DOHH2 (cell line): ENCODE data around the gene FCRL1.

Experiments
- EZH2phosphoT487 ChIP-seq: fragments of 200-600 bp; sonication (generic); IDR thresholded peaks from 2 replicates; pipeline ENCODE4 v1.6.1; 2017; ENCODE audit warnings: borderline replicate concordance, mild to moderate bottlenecking, antibody characterized with exemption, low read length, moderate library complexity, mixed read lengths
- TF ChIP-seq, protein P1 (sequence below): fragments of 200-600 bp; sonication (generic); IDR thresholded peaks from one replicate; pipeline ENCODE4 v1.5.1; 2014; ENCODE audit warnings: antibody characterized with exemption, mild to moderate bottlenecking, low read depth, low read length; ENCODE audit not compliant: poor library complexity, severe bottlenecking

DNA sequence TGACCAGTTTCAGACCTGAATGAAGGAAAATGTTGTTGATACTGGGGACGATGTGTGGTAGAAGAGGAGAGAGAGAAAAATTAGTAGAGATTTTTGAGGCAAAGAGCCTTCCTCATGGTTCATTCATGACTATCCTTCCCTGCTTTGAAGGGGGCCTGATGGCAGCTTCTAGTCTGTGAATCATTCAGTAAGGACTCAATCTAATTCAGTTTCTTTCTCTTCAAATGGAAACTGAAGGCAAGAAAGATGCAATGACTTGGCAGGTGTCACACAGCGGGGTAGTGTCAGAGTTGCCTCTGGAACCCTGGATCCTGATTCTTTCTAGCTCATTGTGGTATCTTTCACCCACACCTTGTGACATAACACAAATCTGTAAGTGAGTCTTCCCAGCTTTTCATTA is 36.6 kb upstream of the FCRL1 start:
- TF ChIP-seq, protein P1, sequence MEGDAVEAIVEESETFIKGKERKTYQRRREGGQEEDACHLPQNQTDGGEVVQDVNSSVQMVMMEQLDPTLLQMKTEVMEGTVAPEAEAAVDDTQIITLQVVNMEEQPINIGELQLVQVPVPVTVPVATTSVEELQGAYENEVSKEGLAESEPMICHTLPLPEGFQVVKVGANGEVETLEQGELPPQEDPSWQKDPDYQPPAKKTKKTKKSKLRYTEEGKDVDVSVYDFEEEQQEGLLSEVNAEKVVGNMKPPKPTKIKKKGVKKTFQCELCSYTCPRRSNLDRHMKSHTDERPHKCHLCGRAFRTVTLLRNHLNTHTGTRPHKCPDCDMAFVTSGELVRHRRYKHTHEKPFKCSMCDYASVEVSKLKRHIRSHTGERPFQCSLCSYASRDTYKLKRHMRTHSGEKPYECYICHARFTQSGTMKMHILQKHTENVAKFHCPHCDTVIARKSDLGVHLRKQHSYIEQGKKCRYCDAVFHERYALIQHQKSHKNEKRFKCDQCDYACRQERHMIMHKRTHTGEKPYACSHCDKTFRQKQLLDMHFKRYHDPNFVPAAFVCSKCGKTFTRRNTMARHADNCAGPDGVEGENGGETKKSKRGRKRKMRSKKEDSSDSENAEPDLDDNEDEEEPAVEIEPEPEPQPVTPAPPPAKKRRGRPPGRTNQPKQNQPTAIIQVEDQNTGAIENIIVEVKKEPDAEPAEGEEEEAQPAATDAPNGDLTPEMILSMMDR, result no peak
- no peak for TF ChIP-seq EZH2phosphoT487
